K562 (cell line): ENCODE measurements around the gene SEMA5A. TPM values are rescaled to one million over a fixed set of nuclear protein-coding genes. Genes with fewer than 3 reads are reported as not detected.

Experiments used
- ATAC-seq: fragments of 200-7000 bp; cut with Tn5 transposase; 3 replicates; pipeline ENCODE4 v1.9.1; 2020; ENCODE audit warnings: moderate library complexity
- BruUV-seq: library from RNA; stranded (reverse); fragments of 400-500 nt; replicated peaks from 2 replicates; lab custom pipeline; 2021; lab: Mats Ljungman, UMichigan
- CTCF ChIA-PET: fragments of 300-600 bp; formaldehyde crosslinking; extraction: SDS; loops from one replicate; lab custom pipeline; 2021; ENCODE audit warnings: low intra/inter-chr PET ratio; lab: Yijun Ruan, JAX
- POLR2A ChIA-PET: fragments of 300-600, 350-650 bp; sonication (Branson Sonifier 250); formaldehyde crosslinking; extraction: SDS; loops from one replicate; lab custom pipeline; 2021; ENCODE audit warnings: antibody characterized with exemption, inconsistent platforms; lab: Yijun Ruan, JAX
- DNase-seq, 4 experiments: peaks; one replicate each; pipeline versions ENCODE4 v3.0.0 to v3.0.0-alpha.2; 2011 to 2018; ENCODE audit warnings: low spot score in 3 of 4, mixed read lengths in 3 of 4; ENCODE audit errors: extremely low read depth in 1 of 4
- FAIRE-seq: peaks from 2 replicates; lab custom pipeline; 2011; peaks lifted over from hg19 to GRCh38; lab: Jason Lieb, UNC
- H2AFZ ChIP-seq: 2 replicates; pipeline ENCODE4 v1.6.0; 2011; ENCODE audit warnings: low read depth, low read length, control low read depth, inconsistent platforms
- H3K27ac ChIP-seq: fragments of 200-600 bp; 3 replicates; pipeline ENCODE4 v1.8.0; 2011; ENCODE audit warnings: low read depth, mild to moderate bottlenecking, control low read depth, inconsistent platforms, low read length, moderate library complexity, mixed read lengths; ENCODE audit errors: extremely low read depth
- H3K27me3 ChIP-seq, 2 experiments: fragments of 300-600 bp in 1 of 2; 2 replicates in 1 of 2; 3 replicates in 1 of 2; pipeline versions ENCODE4 v1.6.0 to v1.8.0; 2011; ENCODE audit warnings: inconsistent platforms in 2 of 2, low read length in 2 of 2, mild to moderate bottlenecking in 1 of 2, mixed read lengths in 1 of 2, moderate library complexity in 1 of 2; ENCODE audit not compliant: control insufficient read depth in 2 of 2, insufficient read depth in 2 of 2
- H3K36me3 ChIP-seq: fragments of 300-600 bp; 3 replicates; pipeline ENCODE4 v1.8.0; 2011; ENCODE audit warnings: mild to moderate bottlenecking, low read length, inconsistent platforms; ENCODE audit not compliant: control insufficient read depth, insufficient read depth
- H3K4me1 ChIP-seq, 2 experiments: fragments of 200-600 bp in 1 of 2; replicated peaks in 1 of 2; 2 replicates in 1 of 2; 3 replicates in 1 of 2; pipeline versions ENCODE4 v1.5.1 to v1.8.0; 2011; ENCODE audit warnings: inconsistent platforms in 2 of 2, low read length in 2 of 2, mild to moderate bottlenecking in 1 of 2, mixed read lengths in 1 of 2, moderate library complexity in 1 of 2; ENCODE audit not compliant: control insufficient read depth in 2 of 2, insufficient read depth in 2 of 2
- H3K4me2 ChIP-seq: 2 replicates; pipeline ENCODE4 v1.6.1; 2011; ENCODE audit warnings: low read length, control low read depth, inconsistent platforms, mixed read lengths; ENCODE audit not compliant: insufficient read depth
- H3K4me3 ChIP-seq: fragments of 200-600 bp; sonication (generic), shearing (Covaris generic); 2 replicates; pipeline ENCODE4 v1.5.1; 2016; ENCODE audit warnings: control low read depth, inconsistent platforms
- H3K79me2 ChIP-seq: fragments of 200-600 bp; 3 replicates; pipeline ENCODE4 v1.8.0; 2011; ENCODE audit warnings: low read length, inconsistent platforms; ENCODE audit not compliant: control insufficient read depth, insufficient read depth
- H3K9ac ChIP-seq, 2 experiments: 2 replicates each; pipeline versions ENCODE4 v1.6.0 to v1.6.1; 2011; ENCODE audit warnings: low read depth in 2 of 2, low read length in 2 of 2, control low read depth in 1 of 2, inconsistent platforms in 1 of 2, mild to moderate bottlenecking in 1 of 2, mixed read lengths in 1 of 2; ENCODE audit not compliant: insufficient read depth in 1 of 2
- H3K9me1 ChIP-seq: one replicate; pipeline ENCODE4 v1.6.0; 2011; ENCODE audit warnings: inconsistent platforms, mild to moderate bottlenecking, low read length, moderate library complexity; ENCODE audit not compliant: control insufficient read depth, insufficient read depth
- H3K9me3 ChIP-seq: replicated peaks from 2 replicates; pipeline ENCODE4 v1.5.1; 2011; ENCODE audit warnings: low read depth, low read length, inconsistent platforms; ENCODE audit not compliant: control insufficient read depth, insufficient read depth
- H4K20me1 ChIP-seq: replicated peaks from 2 replicates; pipeline ENCODE4 v1.6.1; 2011; ENCODE audit warnings: low read length, inconsistent platforms, mixed read lengths; ENCODE audit not compliant: control insufficient read depth, insufficient read depth
- BRF2 ChIP-seq: IDR thresholded peaks from 3 replicates; pipeline ENCODE4 v1.6.1; 2011; ENCODE audit warnings: borderline replicate concordance, mild to moderate bottlenecking; ENCODE audit not compliant: insufficient read length, insufficient read depth
- NFRKB ChIP-seq: fragments of 450-650 bp; IDR thresholded peaks from 2 replicates; pipeline ENCODE4 v1.6.1; 2016; ENCODE audit warnings: low read depth
- RCOR1 ChIP-seq, 2 experiments: IDR thresholded peaks; 2 replicates each; pipeline ENCODE4 v1.6.1; 2012; ENCODE audit warnings: low read depth in 2 of 2, low read length in 2 of 2, borderline replicate concordance in 1 of 2, improper control_type of control experiment in 1 of 2
- ZFX ChIP-seq: sonication (generic); formaldehyde crosslinking; IDR thresholded peaks from 2 replicates; pipeline ENCODE4 v1.8.0; 2022; ENCODE audit warnings: mild to moderate bottlenecking, missing genetic modification reagents, moderate library complexity
- ZNF408 ChIP-seq: fragments of 250-450 bp; sonication (Bioruptor Pico); IDR thresholded peaks from 2 replicates; pipeline ENCODE4 v1.4.0; 2020; ENCODE audit warnings: low read depth, mild to moderate bottlenecking, moderate library complexity
- WGBS: fragments of 100-300 bp; shearing (Covaris generic); methylation state at CpG from one replicate; pipeline ENCODE4 v1.1.6; 2016; ENCODE audit warnings: low coverage, mixed read lengths; ENCODE audit not compliant: insufficient coverage; ENCODE audit errors: missing lambda C conversion rate; 5-methylcytosine and 5-hydroxymethylcytosine counted together
- in situ Hi-C: fragments of 300-500 bp; cut with MboI; formaldehyde crosslinking; loops from 4 replicates; pipeline ENCODE4 v1.15.0; 2018; ENCODE audit warnings: inconsistent platforms, mixed read lengths
- intact Hi-C: fragments of 100-400 bp; cut with micrococcal nuclease; formaldehyde crosslinking; loops from 2 replicates; pipeline ENCODE4 v1.14.2; 2022
- polyA plus RNA-seq, 8 experiments: library from polyadenylated mRNA; depleted of rRNA in 4 of 8; stranded (reverse) in 5 of 8; unstranded in 3 of 8; fragments of >200 nt; fragmentation: Nextera tagmentation in 2 of 8; fragmentation: Illumina TruSeq in 1 of 8; extraction: Ambion mirVana in 2 of 8; extraction: Trizol in 1 of 8; gene quantifications; 2 replicates each; pipeline versions ENCODE4 v1.2.1 to v1.2.3, GENCODE V29; 2011 to 2014; ENCODE audit warnings: inconsistent platforms in 1 of 8, missing spikeins in 1 of 8
- total RNA-seq, 7 experiments: library from RNA; depleted of rRNA in 6 of 7; stranded (reverse); fragments of >200 nt in 6 of 7; fragmentation: Illumina TruSeq in 2 of 7; extraction: Trizol in 2 of 7; gene quantifications; 2 replicates each; pipeline versions ENCODE4 v1.2.1 to v1.2.3, GENCODE V29; 2011 to 2021; ENCODE audit warnings: low replicate concordance in 1 of 7

Gene SEMA5A
- total and polyA plus RNA-seq, 9 of the 15 experiments (the other 6 are each of a cell fraction or from before 2014, with no cell fraction given): 0.02 TPM; not detected in 8

- no peak for TF ChIP-seq ZFX
- TF ChIP-seq BRF2: no peak
Measured at GRCh38 chr5:9587135-9587534, 41.3 kb upstream of the SEMA5A start (continued).

- BruUV-seq: no TSS peak
- CTCF ChIA-PET: no interaction called here
- Histone ChIP-seq H3K36me3 (no peaks in the 10 kb centered on the region), H3K27me3 (no peaks in the 10 kb centered on the region), H3K4me2 (no peak overlapping the region), H3K4me3 (no peak overlapping the region), H4K20me1 (no peaks in the 10 kb centered on the region), H3K4me1 (no peaks in the 10 kb centered on the region), H3K79me2 (no peaks in the 10 kb centered on the region), H3K9ac (no peak overlapping the region), H3K9me3 (no peaks in the 10 kb centered on the region), H3K27ac (no peak overlapping the region), H3K9me1 (no peaks in the 10 kb centered on the region), H2AFZ (no peak overlapping the region)
- 0% methylated on average over 2 of the region's 2 CpGs for WGBS
- in situ Hi-C loops: no loop called here
- no peak for FAIRE-seq
- intact Hi-C loops: no loop called here
- POLR2A ChIA-PET: no interaction called here
- no peak for ATAC-seq
- TF ChIP-seq ZNF408: no peak
- no peak for TF ChIP-seq NFRKB
- TF ChIP-seq RCOR1 (IDR thresholded peaks at IDR 0.05; ENCODE audit: borderline replicate concordance in 1 of 2, low read depth in 2 of 2, low read length in 2 of 2): no peak
- DNase-seq: no peak
Measured at GRCh38 chr5:9582406-9582805, 36.5 kb upstream of the SEMA5A start.
